GM23338 (cell line): ENCODE results near the gene ARHGEF25. TPM values are rescaled to one million over a fixed set of nuclear protein-coding genes. Genes with fewer than 3 reads are reported as not detected.

ENCODE experiments used
- ATAC-seq: fragments of 200-7000 bp; cut with Tn5 transposase; 3 replicates; pipeline ENCODE4 v1.9.1; 2020
- DNase-seq: peaks from one replicate; pipeline ENCODE4 v3.0.0-alpha.2; 2015; ENCODE audit warnings: low spot score
- H2AFZ ChIP-seq: fragments of 200-600 bp; sonication (generic); 2 replicates; pipeline ENCODE4 v1.8.0; 2016; ENCODE audit warnings: antibody characterized with exemption, mild to moderate bottlenecking, moderate library complexity
- H3F3A ChIP-seq: fragments of 200-600 bp; sonication (generic); replicated peaks from 2 replicates; pipeline ENCODE4 v1.8.0; 2017; ENCODE audit warnings: antibody characterized with exemption, mixed run types, low read depth
- H3K27ac ChIP-seq: fragments of 200-600 bp; sonication (generic); 2 replicates; pipeline ENCODE4 v1.6.1; 2016; ENCODE audit warnings: low read depth
- H3K27me3 ChIP-seq: fragments of 200-600 bp; sonication (generic); 2 replicates; pipeline ENCODE4 v1.8.0; 2016; ENCODE audit warnings: mild to moderate bottlenecking, mixed run types, moderate library complexity; ENCODE audit not compliant: insufficient read depth
- H3K36me3 ChIP-seq: fragments of 200-600 bp; sonication (generic); 2 replicates; pipeline ENCODE4 v1.8.0; 2016; ENCODE audit warnings: mild to moderate bottlenecking; ENCODE audit not compliant: insufficient read depth
- H3K4me1 ChIP-seq: fragments of 200-600 bp; sonication (generic); 2 replicates; pipeline ENCODE4 v1.8.0; 2016; ENCODE audit warnings: mild to moderate bottlenecking, moderate library complexity; ENCODE audit not compliant: insufficient read depth
- H3K4me2 ChIP-seq: fragments of 200-600 bp; sonication (generic); 2 replicates; pipeline ENCODE4 v1.7.1; 2017; ENCODE audit warnings: mixed run types
- H3K4me3 ChIP-seq: fragments of 200-600 bp; sonication (generic); 2 replicates; pipeline ENCODE4 v1.6.1; 2016; ENCODE audit warnings: mixed run types
- H3K79me2 ChIP-seq: fragments of 200-600 bp; sonication (generic); replicated peaks from 2 replicates; pipeline ENCODE4 v1.8.0; 2017; ENCODE audit warnings: mild to moderate bottlenecking; ENCODE audit not compliant: insufficient read depth
- H3K9me2 ChIP-seq: fragments of 200-600 bp; sonication (generic); 2 replicates; pipeline ENCODE4 v1.8.0; 2017; ENCODE audit not compliant: insufficient read depth
- H4K20me1 ChIP-seq: fragments of 200-600 bp; sonication (generic); replicated peaks from 2 replicates; pipeline ENCODE4 v1.8.0; 2017; ENCODE audit warnings: mild to moderate bottlenecking; ENCODE audit not compliant: insufficient read depth
- H3K27ac Mint-ChIP-seq: 2 replicates; pipeline ENCODE4 v1.8.0; 2020; ENCODE audit warnings: inconsistent platforms, mild to moderate bottlenecking, moderate library complexity, mixed read lengths
- H3K27me3 Mint-ChIP-seq: 3 replicates; pipeline ENCODE4 v1.8.0; 2022; ENCODE audit warnings: low read depth, mild to moderate bottlenecking, moderate library complexity, mixed read lengths, inconsistent platforms; ENCODE audit not compliant: insufficient read depth, poor library complexity
- H3K36me3 Mint-ChIP-seq: 3 replicates; pipeline ENCODE4 v1.8.0; 2021; ENCODE audit warnings: low read depth, mild to moderate bottlenecking, inconsistent platforms, moderate library complexity, mixed read lengths
- H3K4me1 Mint-ChIP-seq: 3 replicates; pipeline ENCODE4 v1.8.0; 2020; ENCODE audit warnings: mild to moderate bottlenecking, inconsistent platforms, mixed read lengths
- H3K4me3 Mint-ChIP-seq: 3 replicates; pipeline ENCODE4 v1.8.0; 2021; ENCODE audit warnings: moderate library complexity, mild to moderate bottlenecking, inconsistent platforms, mixed read lengths
- H3K9me3 Mint-ChIP-seq: 3 replicates; pipeline ENCODE4 v1.8.0; 2020; ENCODE audit warnings: moderate library complexity, mild to moderate bottlenecking, inconsistent platforms, mixed read lengths
- CREB1 ChIP-seq: fragments of 250-450 bp; sonication (Bioruptor Pico); IDR thresholded peaks from 2 replicates; pipeline ENCODE4 v1.5.0; 2020; ENCODE audit warnings: low read depth, mild to moderate bottlenecking, moderate library complexity
- EZH2 ChIP-seq: fragments of 200-600 bp; sonication (generic); IDR thresholded peaks from one replicate; pipeline ENCODE4 v1.8.0; 2017; ENCODE audit warnings: antibody characterized with exemption, mild to moderate bottlenecking, low read depth; ENCODE audit not compliant: unreplicated experiment
- JUNB ChIP-seq: IDR thresholded peaks from one replicate; pipeline ENCODE4 v1.6.1; 2016; ENCODE audit warnings: antibody characterized with exemption; ENCODE audit not compliant: unreplicated experiment
- NANOG ChIP-seq: IDR thresholded peaks from 2 replicates; pipeline ENCODE4 v1.6.1; 2016; ENCODE audit warnings: antibody characterized with exemption, borderline replicate concordance
- POLR2AphosphoS5 ChIP-seq: IDR thresholded peaks from 2 replicates; pipeline ENCODE4 v1.6.1; 2016; ENCODE audit warnings: antibody characterized with exemption, low read depth
- STAT1 ChIP-seq: IDR thresholded peaks from one replicate; pipeline ENCODE4 v1.6.1; 2016; ENCODE audit warnings: antibody characterized with exemption; ENCODE audit not compliant: unreplicated experiment
- ZNF114 ChIP-seq: fragments of 250-450 bp; sonication (Bioruptor Pico); IDR thresholded peaks from 2 replicates; pipeline ENCODE4 v1.5.0; 2020; ENCODE audit warnings: mild to moderate bottlenecking, moderate library complexity
- ZNF331 ChIP-seq: fragments of 250-450 bp; sonication (Bioruptor Pico); IDR thresholded peaks from 2 replicates; pipeline ENCODE4 v1.5.0; 2020; ENCODE audit warnings: low read depth, mild to moderate bottlenecking, moderate library complexity
- polyA plus RNA-seq: library from polyadenylated mRNA; unstranded; fragments of >200 nt; fragmentation: Nextera tagmentation; extraction: Ambion mirVana; gene quantifications from 2 replicates; pipeline ENCODE4 v1.2.1, GENCODE V29; 2016
- total RNA-seq: library from RNA; depleted of rRNA; stranded (reverse); fragments of >200 nt; shearing (Covaris generic); gene quantifications from 2 replicates; pipeline ENCODE4 v1.2.3, GENCODE V29; 2014
- TF ChIP-seq, protein P1 (sequence below): fragments of 250-450 bp; sonication (Bioruptor Pico); IDR thresholded peaks from 2 replicates; pipeline ENCODE4 v1.5.0; 2020; ENCODE audit warnings: mild to moderate bottlenecking, moderate library complexity
- TF ChIP-seq, protein P2 (sequence below): IDR thresholded peaks from 2 replicates; pipeline ENCODE4 v1.6.1; 2016; ENCODE audit warnings: antibody characterized with exemption
- TF ChIP-seq, protein P3 (sequence below): IDR thresholded peaks from one replicate; pipeline ENCODE4 v1.6.1; 2018; ENCODE audit warnings: antibody characterized with exemption; ENCODE audit not compliant: unreplicated experiment

ARHGEF25 gene
- total and polyA plus RNA-seq, 2 experiments from 2014 or later = 0.53 to 10.2 TPM

DNA sequence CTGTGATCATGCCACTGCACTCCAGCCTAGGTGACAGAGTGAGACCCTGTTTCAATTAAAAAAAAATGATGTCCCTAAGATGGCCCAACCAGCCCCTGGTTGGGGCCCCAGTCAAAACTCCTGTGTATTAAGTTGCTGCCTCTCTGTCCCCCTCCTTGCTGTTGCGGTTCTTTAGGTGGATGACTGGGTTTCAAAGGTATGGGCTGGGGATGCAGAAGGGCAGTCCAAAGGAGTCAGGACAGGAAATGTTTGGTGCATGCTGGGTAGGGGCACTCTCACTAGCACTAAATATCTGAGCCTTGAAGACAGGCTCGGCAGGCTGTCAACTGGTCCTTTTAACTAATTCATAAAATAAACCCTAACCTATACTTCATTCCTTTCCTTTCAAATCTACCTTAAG lies 32.2 kb upstream of the ARHGEF25 start:
- H3K4me1 Mint-ChIP-seq = peaks cover 4% of the 10 kb centered on the region; the same call in 2 of the 3 replicates
- Histone ChIP-seq H3K9me2 (no peaks in the 10 kb centered on the region), H3K36me3 (peaks cover 5% of the 10 kb centered on the region), H3K4me2 (no peak overlapping the region), H3K4me1 (no peaks in the 10 kb centered on the region), H3K4me3 (no peak overlapping the region), H4K20me1 (peaks cover 10% of the 10 kb centered on the region), H3K79me2 (no peaks in the 10 kb centered on the region), H3K27me3 (no peaks in the 10 kb centered on the region), H2AFZ (no peak overlapping the region), H3F3A (peaks cover 12% of the 10 kb centered on the region; the same call in 1 of the 2 replicates), H3K27ac (no peak overlapping the region)
- H3K36me3 Mint-ChIP-seq = peaks cover 55% of the 10 kb centered on the region
- H3K9me3 Mint-ChIP-seq = no peaks in the 10 kb centered on the region
- no peak for ATAC-seq
- no peak for DNase-seq
- no peak overlapping the region for H3K4me3 Mint-ChIP-seq
- no peak overlapping the region for H3K27ac Mint-ChIP-seq
- H3K27me3 Mint-ChIP-seq = peaks cover 4% of the 10 kb centered on the region
- TF ChIP-seq STAT1 = no peak

DNA sequence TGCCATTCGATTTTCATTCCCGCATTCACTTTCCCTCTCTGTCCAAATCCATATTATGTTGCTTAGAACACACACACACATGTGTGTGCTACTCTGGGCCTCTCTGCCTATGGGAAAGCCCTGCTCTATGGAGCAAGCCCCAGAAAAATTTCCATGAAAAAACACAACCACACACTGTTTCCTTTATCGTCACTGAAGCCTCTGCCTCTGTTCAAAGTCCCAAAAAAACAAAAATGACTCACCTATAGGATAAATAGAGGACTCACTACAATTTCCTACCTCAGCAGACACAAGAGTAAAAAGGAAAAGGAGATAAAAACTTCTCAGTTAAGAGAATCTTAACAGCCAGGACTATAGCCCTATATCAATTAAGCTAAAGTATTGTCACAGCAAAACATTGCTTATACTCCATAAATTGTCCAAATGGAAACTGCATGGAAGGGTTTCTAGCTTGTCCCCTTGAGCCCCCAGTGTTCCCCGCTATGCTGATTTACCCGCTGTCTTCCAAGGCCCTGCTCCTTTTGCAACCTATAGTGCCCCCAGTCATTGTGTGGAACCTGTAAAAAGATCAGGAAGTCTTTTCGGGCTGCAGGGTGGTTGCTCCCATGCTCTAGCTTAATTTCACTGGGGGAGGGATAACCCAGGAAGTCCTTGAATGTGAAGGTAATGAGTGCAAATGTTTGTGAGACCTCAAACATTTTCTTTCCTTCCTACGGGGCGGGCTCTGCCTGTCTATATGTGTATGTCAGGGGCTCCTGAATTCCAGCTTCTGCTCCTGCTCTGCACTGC lies 31.4 kb upstream of the ARHGEF25 start:
- no peaks in the 10 kb centered on the region for H3K9me3 Mint-ChIP-seq
- H3K27ac Mint-ChIP-seq = no peak overlapping the region
- H3K4me1 Mint-ChIP-seq = peaks cover 4% of the 10 kb centered on the region; the same call in 2 of the 3 replicates
- ATAC-seq (no peak), DNase-seq (no peak)
- H3K36me3 Mint-ChIP-seq = peaks cover 50% of the 10 kb centered on the region
- H3K27me3 ChIP-seq = no peaks in the 10 kb centered on the region
- peaks cover 12% of the 10 kb centered on the region; the same call in 1 of the 2 replicates for H3F3A ChIP-seq
- H3K27ac ChIP-seq = no peak overlapping the region
- H4K20me1 ChIP-seq = peaks cover 14% of the 10 kb centered on the region
- H3K4me3 ChIP-seq = no peak overlapping the region
- peaks cover 4% of the 10 kb centered on the region for H3K27me3 Mint-ChIP-seq
- H3K36me3 ChIP-seq = peaks cover 13% of the 10 kb centered on the region
- H3K9me2 ChIP-seq = no peaks in the 10 kb centered on the region
- H3K79me2 ChIP-seq = no peaks in the 10 kb centered on the region
- no peak overlapping the region for H3K4me3 Mint-ChIP-seq
- H3K4me1 ChIP-seq = no peaks in the 10 kb centered on the region
- H3K4me2 ChIP-seq = no peak overlapping the region
- H2AFZ ChIP-seq = no peak overlapping the region
- TF ChIP-seq, protein P1, sequence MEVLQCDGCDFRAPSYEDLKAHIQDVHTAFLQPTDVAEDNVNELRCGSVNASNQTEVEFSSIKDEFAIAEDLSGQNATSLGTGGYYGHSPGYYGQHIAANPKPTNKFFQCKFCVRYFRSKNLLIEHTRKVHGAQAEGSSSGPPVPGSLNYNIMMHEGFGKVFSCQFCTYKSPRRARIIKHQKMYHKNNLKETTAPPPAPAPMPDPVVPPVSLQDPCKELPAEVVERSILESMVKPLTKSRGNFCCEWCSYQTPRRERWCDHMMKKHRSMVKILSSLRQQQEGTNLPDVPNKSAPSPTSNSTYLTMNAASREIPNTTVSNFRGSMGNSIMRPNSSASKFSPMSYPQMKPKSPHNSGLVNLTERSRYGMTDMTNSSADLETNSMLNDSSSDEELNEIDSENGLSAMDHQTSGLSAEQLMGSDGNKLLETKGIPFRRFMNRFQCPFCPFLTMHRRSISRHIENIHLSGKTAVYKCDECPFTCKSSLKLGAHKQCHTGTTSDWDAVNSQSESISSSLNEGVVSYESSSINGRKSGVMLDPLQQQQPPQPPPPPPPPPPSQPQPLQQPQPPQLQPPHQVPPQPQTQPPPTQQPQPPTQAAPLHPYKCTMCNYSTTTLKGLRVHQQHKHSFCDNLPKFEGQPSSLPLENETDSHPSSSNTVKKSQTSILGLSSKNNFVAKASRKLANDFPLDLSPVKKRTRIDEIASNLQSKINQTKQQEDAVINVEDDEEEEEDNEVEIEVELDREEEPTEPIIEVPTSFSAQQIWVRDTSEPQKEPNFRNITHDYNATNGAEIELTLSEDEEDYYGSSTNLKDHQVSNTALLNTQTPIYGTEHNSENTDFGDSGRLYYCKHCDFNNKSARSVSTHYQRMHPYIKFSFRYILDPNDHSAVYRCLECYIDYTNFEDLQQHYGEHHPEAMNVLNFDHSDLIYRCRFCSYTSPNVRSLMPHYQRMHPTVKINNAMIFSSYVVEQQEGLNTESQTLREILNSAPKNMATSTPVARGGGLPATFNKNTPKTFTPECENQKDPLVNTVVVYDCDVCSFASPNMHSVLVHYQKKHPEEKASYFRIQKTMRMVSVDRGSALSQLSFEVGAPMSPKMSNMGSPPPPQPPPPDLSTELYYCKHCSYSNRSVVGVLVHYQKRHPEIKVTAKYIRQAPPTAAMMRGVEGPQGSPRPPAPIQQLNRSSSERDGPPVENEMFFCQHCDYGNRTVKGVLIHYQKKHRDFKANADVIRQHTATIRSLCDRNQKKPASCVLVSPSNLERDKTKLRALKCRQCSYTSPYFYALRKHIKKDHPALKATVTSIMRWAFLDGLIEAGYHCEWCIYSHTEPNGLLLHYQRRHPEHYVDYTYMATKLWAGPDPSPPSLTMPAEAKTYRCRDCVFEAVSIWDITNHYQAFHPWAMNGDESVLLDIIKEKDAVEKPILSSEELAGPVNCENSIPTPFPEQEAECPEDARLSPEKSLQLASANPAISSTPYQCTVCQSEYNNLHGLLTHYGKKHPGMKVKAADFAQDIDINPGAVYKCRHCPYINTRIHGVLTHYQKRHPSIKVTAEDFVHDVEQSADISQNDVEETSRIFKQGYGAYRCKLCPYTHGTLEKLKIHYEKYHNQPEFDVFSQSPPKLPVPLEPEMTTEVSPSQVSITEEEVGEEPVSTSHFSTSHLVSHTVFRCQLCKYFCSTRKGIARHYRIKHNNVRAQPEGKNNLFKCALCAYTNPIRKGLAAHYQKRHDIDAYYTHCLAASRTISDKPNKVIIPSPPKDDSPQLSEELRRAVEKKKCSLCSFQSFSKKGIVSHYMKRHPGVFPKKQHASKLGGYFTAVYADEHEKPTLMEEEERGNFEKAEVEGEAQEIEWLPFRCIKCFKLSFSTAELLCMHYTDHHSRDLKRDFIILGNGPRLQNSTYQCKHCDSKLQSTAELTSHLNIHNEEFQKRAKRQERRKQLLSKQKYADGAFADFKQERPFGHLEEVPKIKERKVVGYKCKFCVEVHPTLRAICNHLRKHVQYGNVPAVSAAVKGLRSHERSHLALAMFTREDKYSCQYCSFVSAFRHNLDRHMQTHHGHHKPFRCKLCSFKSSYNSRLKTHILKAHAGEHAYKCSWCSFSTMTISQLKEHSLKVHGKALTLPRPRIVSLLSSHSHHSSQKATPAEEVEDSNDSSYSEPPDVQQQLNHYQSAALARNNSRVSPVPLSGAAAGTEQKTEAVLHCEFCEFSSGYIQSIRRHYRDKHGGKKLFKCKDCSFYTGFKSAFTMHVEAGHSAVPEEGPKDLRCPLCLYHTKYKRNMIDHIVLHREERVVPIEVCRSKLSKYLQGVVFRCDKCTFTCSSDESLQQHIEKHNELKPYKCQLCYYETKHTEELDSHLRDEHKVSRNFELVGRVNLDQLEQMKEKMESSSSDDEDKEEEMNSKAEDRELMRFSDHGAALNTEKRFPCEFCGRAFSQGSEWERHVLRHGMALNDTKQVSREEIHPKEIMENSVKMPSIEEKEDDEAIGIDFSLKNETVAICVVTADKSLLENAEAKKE (CRISPR knock-in tag) = no peak
- TF ChIP-seq EZH2 = no peak
- TF ChIP-seq CREB1 (CRISPR knock-in tag) = no peak
- TF ChIP-seq, protein P2, sequence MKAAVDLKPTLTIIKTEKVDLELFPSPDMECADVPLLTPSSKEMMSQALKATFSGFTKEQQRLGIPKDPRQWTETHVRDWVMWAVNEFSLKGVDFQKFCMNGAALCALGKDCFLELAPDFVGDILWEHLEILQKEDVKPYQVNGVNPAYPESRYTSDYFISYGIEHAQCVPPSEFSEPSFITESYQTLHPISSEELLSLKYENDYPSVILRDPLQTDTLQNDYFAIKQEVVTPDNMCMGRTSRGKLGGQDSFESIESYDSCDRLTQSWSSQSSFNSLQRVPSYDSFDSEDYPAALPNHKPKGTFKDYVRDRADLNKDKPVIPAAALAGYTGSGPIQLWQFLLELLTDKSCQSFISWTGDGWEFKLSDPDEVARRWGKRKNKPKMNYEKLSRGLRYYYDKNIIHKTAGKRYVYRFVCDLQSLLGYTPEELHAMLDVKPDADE = no peak
- no peak for TF ChIP-seq ZNF331
- no peak for TF ChIP-seq POLR2AphosphoS5
- TF ChIP-seq, protein P3, sequence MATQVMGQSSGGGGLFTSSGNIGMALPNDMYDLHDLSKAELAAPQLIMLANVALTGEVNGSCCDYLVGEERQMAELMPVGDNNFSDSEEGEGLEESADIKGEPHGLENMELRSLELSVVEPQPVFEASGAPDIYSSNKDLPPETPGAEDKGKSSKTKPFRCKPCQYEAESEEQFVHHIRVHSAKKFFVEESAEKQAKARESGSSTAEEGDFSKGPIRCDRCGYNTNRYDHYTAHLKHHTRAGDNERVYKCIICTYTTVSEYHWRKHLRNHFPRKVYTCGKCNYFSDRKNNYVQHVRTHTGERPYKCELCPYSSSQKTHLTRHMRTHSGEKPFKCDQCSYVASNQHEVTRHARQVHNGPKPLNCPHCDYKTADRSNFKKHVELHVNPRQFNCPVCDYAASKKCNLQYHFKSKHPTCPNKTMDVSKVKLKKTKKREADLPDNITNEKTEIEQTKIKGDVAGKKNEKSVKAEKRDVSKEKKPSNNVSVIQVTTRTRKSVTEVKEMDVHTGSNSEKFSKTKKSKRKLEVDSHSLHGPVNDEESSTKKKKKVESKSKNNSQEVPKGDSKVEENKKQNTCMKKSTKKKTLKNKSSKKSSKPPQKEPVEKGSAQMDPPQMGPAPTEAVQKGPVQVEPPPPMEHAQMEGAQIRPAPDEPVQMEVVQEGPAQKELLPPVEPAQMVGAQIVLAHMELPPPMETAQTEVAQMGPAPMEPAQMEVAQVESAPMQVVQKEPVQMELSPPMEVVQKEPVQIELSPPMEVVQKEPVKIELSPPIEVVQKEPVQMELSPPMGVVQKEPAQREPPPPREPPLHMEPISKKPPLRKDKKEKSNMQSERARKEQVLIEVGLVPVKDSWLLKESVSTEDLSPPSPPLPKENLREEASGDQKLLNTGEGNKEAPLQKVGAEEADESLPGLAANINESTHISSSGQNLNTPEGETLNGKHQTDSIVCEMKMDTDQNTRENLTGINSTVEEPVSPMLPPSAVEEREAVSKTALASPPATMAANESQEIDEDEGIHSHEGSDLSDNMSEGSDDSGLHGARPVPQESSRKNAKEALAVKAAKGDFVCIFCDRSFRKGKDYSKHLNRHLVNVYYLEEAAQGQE = no peak
- TF ChIP-seq ZNF114 = no peak
- no peak for TF ChIP-seq NANOG
- no peak for TF ChIP-seq JUNB
